H1 (cell line): ENCODE results near the gene CSNK1D. TPM values are rescaled to one million over a fixed set of nuclear protein-coding genes. Genes with fewer than 3 reads are reported as not detected.

ENCODE experiments used
- CTCF ChIA-PET: fragments of 300-600 bp; sonication (Branson Sonifier 250); formaldehyde crosslinking; loops from one replicate; lab custom pipeline; 2021; ENCODE audit not compliant: partially characterized antibody; lab: Charles Lee
- POLR2A ChIA-PET: fragments of 300-600 bp; sonication (Branson Sonifier 250); formaldehyde crosslinking; loops from one replicate; lab custom pipeline; 2021; ENCODE audit warnings: inconsistent platforms; ENCODE audit not compliant: partially characterized antibody; lab: Charles Lee
- DNase-seq, 2 experiments: peaks; one replicate each; pipeline versions ENCODE4 v3.0.0 to v3.0.0-alpha.2; 2010 to 2022; ENCODE audit warnings: low spot score in 2 of 2, low read depth in 1 of 2, mixed read lengths in 1 of 2
- FAIRE-seq: peaks from 2 replicates; lab custom pipeline; 2011; peaks lifted over from hg19 to GRCh38; lab: Jason Lieb, UNC
- H2AFZ ChIP-seq: 2 replicates; pipeline ENCODE4 v1.8.1; 2012; ENCODE audit warnings: low read length, inconsistent platforms
- H2AK5ac ChIP-seq: 2 replicates; pipeline ENCODE4 v1.6.1; 2013; ENCODE audit warnings: low read depth, low read length
- H2BK120ac ChIP-seq: replicated peaks from 2 replicates; pipeline ENCODE3; 2013; ENCODE audit warnings: low read depth, low read length, inconsistent platforms
- H2BK12ac ChIP-seq: 2 replicates; pipeline ENCODE4 v1.6.1; 2013; ENCODE audit warnings: low read depth, low read length
- H2BK15ac ChIP-seq: 2 replicates; pipeline ENCODE4 v1.6.1; 2013; ENCODE audit warnings: low read length
- H2BK20ac ChIP-seq: 2 replicates; pipeline ENCODE4 v1.6.1; 2013; ENCODE audit warnings: low read length
- H2BK5ac ChIP-seq: 2 replicates; pipeline ENCODE4 v1.6.1; 2013; ENCODE audit warnings: low read depth, low read length
- H3K14ac ChIP-seq: 2 replicates; pipeline ENCODE4 v1.6.1; 2013; ENCODE audit warnings: inconsistent platforms; ENCODE audit not compliant: insufficient read length
- H3K18ac ChIP-seq: 2 replicates; pipeline ENCODE4 v1.6.1; 2013; ENCODE audit warnings: low read length; ENCODE audit errors: extremely low read depth
- H3K23ac ChIP-seq: 2 replicates; pipeline ENCODE4 v1.6.1; 2013; ENCODE audit warnings: inconsistent platforms; ENCODE audit not compliant: insufficient read length
- H3K23me2 ChIP-seq: 2 replicates; pipeline ENCODE4 v1.6.1; 2013; ENCODE audit warnings: low read depth, low read length
- H3K27ac ChIP-seq: 2 replicates; pipeline ENCODE4 v1.6.1; 2011; ENCODE audit warnings: low read depth, low read length, inconsistent platforms
- H3K27me3 ChIP-seq, 4 experiments: replicated peaks in 1 of 4; 1 replicate in 1 of 4; 2 replicates in 3 of 4; pipeline versions ENCODE4 v1.6.1 to v1.8.1; 2011 to 2013; ENCODE audit warnings: low read length in 3 of 4, mild to moderate bottlenecking in 3 of 4, inconsistent platforms in 2 of 4, mixed read lengths in 2 of 4, moderate library complexity in 1 of 4; ENCODE audit not compliant: control insufficient read depth in 3 of 4, insufficient read depth in 3 of 4; ENCODE audit errors: extremely low read depth in 1 of 4
- H3K36me3 ChIP-seq, 4 experiments: 2 replicates each; pipeline versions ENCODE4 v1.6.1 to v1.8.1; 2011 to 2013; ENCODE audit warnings: mild to moderate bottlenecking in 4 of 4, low read length in 3 of 4, moderate library complexity in 2 of 4, control low read depth in 1 of 4, inconsistent platforms in 1 of 4; ENCODE audit not compliant: insufficient read depth in 4 of 4, control insufficient read depth in 2 of 4
- H3K4ac ChIP-seq: replicated peaks from 2 replicates; pipeline ENCODE3; 2013; ENCODE audit warnings: low read length, low read depth, mixed read lengths, inconsistent platforms; ENCODE audit not compliant: insufficient read length
- H3K4me1 ChIP-seq, 4 experiments: replicated peaks in 1 of 4; 1 replicate in 1 of 4; 2 replicates in 3 of 4; pipeline versions ENCODE4 v1.6.1 to v1.8.1; 2011 to 2013; ENCODE audit warnings: low read length in 3 of 4, inconsistent platforms in 2 of 4, mixed read lengths in 1 of 4; ENCODE audit not compliant: insufficient read depth in 4 of 4, control insufficient read depth in 3 of 4
- H3K4me2 ChIP-seq, 2 experiments: 2 replicates each; pipeline versions ENCODE4 v1.6.1 to v1.8.1; 2011 to 2013; ENCODE audit warnings: low read depth in 2 of 2, low read length in 2 of 2, control low read depth in 1 of 2, inconsistent platforms in 1 of 2, mild to moderate bottlenecking in 1 of 2; ENCODE audit not compliant: insufficient read depth in 1 of 2
- H3K4me3 ChIP-seq, 4 experiments: fragments of 200-600, 300-600 bp in 1 of 4; sonication (generic), shearing (Covaris generic), sonication (Bioruptor Twin) in 1 of 4; 2 replicates each; pipeline versions ENCODE4 v1.5.1 to v1.8.1; 2011 to 2016; ENCODE audit warnings: low read length in 4 of 4, low read depth in 3 of 4, control low read depth in 2 of 4, inconsistent platforms in 2 of 4, mild to moderate bottlenecking in 2 of 4, mixed read lengths in 1 of 4, moderate library complexity in 1 of 4; ENCODE audit not compliant: insufficient read depth in 2 of 4; ENCODE audit errors: extremely low read depth in 1 of 4
- H3K56ac ChIP-seq: replicated peaks from 2 replicates; pipeline ENCODE3; 2013; ENCODE audit warnings: low read depth, mild to moderate bottlenecking, mixed read lengths, low read length, inconsistent platforms; ENCODE audit not compliant: insufficient read length
- H3K79me1 ChIP-seq: 2 replicates; pipeline ENCODE4 v1.6.1; 2013; ENCODE audit warnings: low read depth, low read length, control low read depth
- H3K79me2 ChIP-seq, 2 experiments: 2 replicates each; pipeline versions ENCODE4 v1.6.1 to v1.8.1; 2012 to 2013; ENCODE audit warnings: low read length in 2 of 2, mild to moderate bottlenecking in 2 of 2, inconsistent platforms in 1 of 2; ENCODE audit not compliant: insufficient read depth in 2 of 2, control insufficient read depth in 1 of 2
- H3K9ac ChIP-seq, 4 experiments: replicated peaks in 1 of 4; 1 replicate in 1 of 4; 2 replicates in 3 of 4; pipeline versions ENCODE4 v1.6.1 to v1.8.1; 2011 to 2013; ENCODE audit warnings: low read depth in 3 of 4, low read length in 3 of 4, control low read depth in 2 of 4, mild to moderate bottlenecking in 2 of 4, moderate library complexity in 2 of 4, inconsistent platforms in 1 of 4; ENCODE audit errors: extremely low read depth in 1 of 4
- H3K9me3 ChIP-seq, 2 experiments: 2 replicates each; pipeline versions ENCODE4 v1.6.1 to v1.8.1; 2012 to 2013; ENCODE audit warnings: mild to moderate bottlenecking in 2 of 2, moderate library complexity in 2 of 2, control low read depth in 1 of 2, inconsistent platforms in 1 of 2, low read depth in 1 of 2, low read length in 1 of 2, mixed read lengths in 1 of 2; ENCODE audit not compliant: insufficient read depth in 2 of 2
- H4K20me1 ChIP-seq, 2 experiments: replicated peaks in 1 of 2; 2 replicates each; pipeline versions ENCODE3 to v1.8.1; 2011 to 2013; ENCODE audit warnings: inconsistent platforms in 2 of 2, low read length in 2 of 2, mild to moderate bottlenecking in 1 of 2; ENCODE audit not compliant: insufficient read depth in 2 of 2, control insufficient read depth in 1 of 2
- H4K5ac ChIP-seq: 2 replicates; pipeline ENCODE4 v1.6.1; 2013; ENCODE audit warnings: low read length, low read depth, mixed read lengths, inconsistent platforms; ENCODE audit not compliant: insufficient read length
- H4K8ac ChIP-seq: 2 replicates; pipeline ENCODE4 v1.8.0; 2013; ENCODE audit warnings: mild to moderate bottlenecking, moderate library complexity, low read length, inconsistent platforms; ENCODE audit not compliant: insufficient read depth; ENCODE audit errors: extremely low read depth
- H4K91ac ChIP-seq: replicated peaks from 2 replicates; pipeline ENCODE3; 2013; ENCODE audit warnings: low read length, mixed read lengths, inconsistent platforms; ENCODE audit not compliant: insufficient read length
- GABPA ChIP-seq: IDR thresholded peaks from 2 replicates; pipeline ENCODE4 v1.6.1; 2011; ENCODE audit warnings: mild to moderate bottlenecking, low read length, moderate library complexity, borderline replicate concordance; ENCODE audit not compliant: insufficient read depth
- SAP30 ChIP-seq: fragments of 300-600 bp; sonication (generic); IDR thresholded peaks from 2 replicates; pipeline ENCODE4 v1.7.1; 2012; ENCODE audit warnings: low read length, moderate library complexity, mild to moderate bottlenecking, inconsistent platforms; ENCODE audit not compliant: insufficient read depth, insufficient replicate concordance
- WGBS, 2 experiments: shearing (Covaris generic) in 1 of 2; methylation state at CpG; one replicate each; pipeline versions ENCODE4 v1.1.6 to v1.1.7; 2013 to 2015; ENCODE audit warnings: low lambda C conversion rate in 2 of 2, mixed read lengths in 2 of 2, inconsistent platforms in 1 of 2, low coverage in 1 of 2, missing lambda C conversion rate in 1 of 2; ENCODE audit not compliant: insufficient replicate concordance in 2 of 2, insufficient coverage in 1 of 2, insufficient read length in 1 of 2; ENCODE audit errors: extremely low coverage in 1 of 2, missing lambda C conversion rate in 1 of 2; 5-methylcytosine and 5-hydroxymethylcytosine counted together
- polyA plus RNA-seq, 7 experiments: library from polyadenylated mRNA; depleted of rRNA in 3 of 7; stranded (reverse) in 5 of 7; unstranded in 2 of 7; fragments of >200 nt in 5 of 7; fragments of 200-250 nt in 2 of 7; gene quantifications; 1 replicate in 5 of 7; 2 replicates in 1 of 7; 4 replicates in 1 of 7; pipeline versions ENCODE4 v1.2.1 to v1.2.3, GENCODE V29; 2011 to 2013; ENCODE audit warnings: missing spikeins in 2 of 7, mixed read lengths in 2 of 7
- total RNA-seq: library from RNA; stranded (reverse); fragmentation: NEBNext Ultra II Directional; extraction: Animal tissue kit (Norgen Biotek cat#: 25700); gene quantifications from 2 replicates; pipeline ENCODE4 v1.2.1, GENCODE V29; 2021

CSNK1D gene
- total and polyA plus RNA-seq, 2 of the 8 experiments (the other 6 are each of a cell fraction or from before 2014, with no cell fraction given): 73.5 to 103 TPM

DNA sequence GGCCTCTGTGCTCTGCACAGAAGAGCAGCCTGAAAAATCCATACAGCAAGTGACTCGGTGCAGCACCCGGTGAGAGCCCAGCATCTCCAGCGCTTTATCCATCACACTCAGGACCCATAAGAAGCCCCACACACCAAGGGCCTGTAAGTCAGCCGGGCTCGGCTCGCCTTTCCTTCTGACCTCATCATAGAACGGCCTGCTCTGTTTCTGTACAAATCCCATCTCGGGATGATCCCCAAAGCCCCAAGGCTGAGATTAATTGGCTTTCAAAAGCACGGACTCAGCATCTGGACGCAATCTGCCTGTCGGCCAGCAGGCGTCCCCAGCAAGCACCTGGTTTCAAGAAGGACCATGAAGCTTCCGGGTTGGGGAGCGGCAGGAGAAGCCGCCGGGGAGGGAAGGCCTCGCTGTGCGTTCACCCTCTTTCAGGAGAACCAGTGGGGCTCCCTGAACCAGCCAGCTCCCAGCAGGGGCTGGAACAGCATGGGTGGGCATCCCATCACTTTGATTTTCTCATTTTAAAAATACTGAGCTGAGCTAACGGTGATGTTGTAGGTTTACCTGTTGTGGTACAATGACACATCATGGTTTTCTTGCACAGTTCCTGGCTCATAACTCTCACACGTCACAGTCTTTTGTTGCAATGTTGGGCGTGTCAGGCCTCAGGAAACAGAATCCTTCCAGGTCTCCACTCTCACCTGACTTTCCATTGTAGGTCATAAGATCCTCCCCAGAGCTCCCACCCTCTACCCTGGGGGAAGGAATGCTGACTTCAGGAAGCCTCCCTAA lies 67.6 kb downstream of the CSNK1D start:
- FAIRE-seq (peak; percentile 42), DNase-seq (peak; percentile 34 to 82)
- no peak overlapping the region for H2BK120ac ChIP-seq
- H3K4me3 ChIP-seq: no peak overlapping the region
- no peak overlapping the region for H2BK15ac ChIP-seq
- no peak overlapping the region for H2AK5ac ChIP-seq
- H3K18ac ChIP-seq: no peak overlapping the region
- H3K4ac ChIP-seq: no peak overlapping the region
- H3K79me2 ChIP-seq: no peaks in the 10 kb centered on the region
- 41% methylated on average over 20 of the region's 21 CpGs; no CpG with 5 or more reads in 1 of the 2 experiments for WGBS, 2 experiments
- H4K5ac ChIP-seq: no peak overlapping the region
- H3K23me2 ChIP-seq: no peaks in the 10 kb centered on the region
- no peak overlapping the region for H3K27ac ChIP-seq
- H4K8ac ChIP-seq: peak overlapping the region; percentile 81; the same call in 1 of the 2 replicates
- peaks cover 3 to 8% of the 10 kb centered on the region in 2 experiments for H4K20me1 ChIP-seq
- ChIA-PET POLR2A (interaction anchor here (0.7 to 1.3 kb wide), 4 partner anchors 10 to 35 kb away, joined by 3 to 4 read pairs (median 3); partner anchors contain the start of gene SLC16A3), CTCF (interaction anchor here (0.6 to 3.1 kb wide), 20 partner anchors 11 to 293 kb away, joined by 3 to 15 read pairs (median 3); partner anchors contain the start of gene SLC16A3)
- no peaks in the 10 kb centered on the region for H3K9me3 ChIP-seq
- no peak overlapping the region for H2BK5ac ChIP-seq
- H3K23ac ChIP-seq: no peak overlapping the region
- H3K36me3 ChIP-seq: no peaks in the 10 kb centered on the region
- no peak overlapping the region for H2BK20ac ChIP-seq
- H3K9ac ChIP-seq: no peak overlapping the region
- no peak overlapping the region for H3K56ac ChIP-seq
- H3K4me2 ChIP-seq: peak overlapping the region in 1 of 2 experiments; percentile 43; a peak in 1 of 4 replicates
- H3K79me1 ChIP-seq: no peaks in the 10 kb centered on the region; the same call in 1 of the 2 replicates
- no peak overlapping the region for H3K14ac ChIP-seq
- H3K4me1 ChIP-seq: peaks cover 0 to 2% (median 2%) of the 10 kb centered on the region in 4 experiments; a peak in 3 of 7 replicates
- no peaks in the 10 kb centered on the region for H3K27me3 ChIP-seq
- no peak overlapping the region for H4K91ac ChIP-seq
- no peak overlapping the region for H2AFZ ChIP-seq
- no peak overlapping the region for H2BK12ac ChIP-seq
- TF ChIP-seq SAP30 (no peak), GABPA (peak; percentile 44; the same call in 1 of the 2 replicates)
